HEK293T (cell line): Measurements from ENCODE around the gene NDUFB8.

ENCODE experiments used
- CTCF ChIA-PET: fragments of 350-600 bp; formaldehyde crosslinking; extraction: SDS; loops from one replicate; lab custom pipeline; 2021; ENCODE audit warnings: antibody characterized with exemption, inconsistent platforms; lab: Yijun Ruan, JAX
- POLR2A ChIA-PET: fragments of 350-600 bp; formaldehyde crosslinking; extraction: SDS; loops from one replicate; lab custom pipeline; 2020; ENCODE audit warnings: antibody characterized with exemption, inconsistent platforms; lab: Yijun Ruan, JAX
- DNase-seq: peaks from one replicate; pipeline ENCODE4 v3.0.0; 2012; ENCODE audit warnings: mixed read lengths; ENCODE audit errors: extremely low spot score
- ARNT ChIP-seq: fragments of 450-650 bp; IDR thresholded peaks from 2 replicates; pipeline ENCODE4 v1.6.1; 2017; ENCODE audit warnings: mild to moderate bottlenecking
- BHLHE40 ChIP-seq: fragments of 450-650 bp; IDR thresholded peaks from 2 replicates; pipeline ENCODE4 v1.6.1; 2016; ENCODE audit warnings: mild to moderate bottlenecking, moderate library complexity, borderline replicate concordance
- CTBP1 ChIP-seq: fragments of 450-650 bp; IDR thresholded peaks from 2 replicates; pipeline ENCODE4 v1.6.1; 2016; ENCODE audit warnings: borderline replicate concordance
- ELF4 ChIP-seq: fragments of 450-650 bp; IDR thresholded peaks from 2 replicates; pipeline ENCODE4 v1.6.1; 2017; ENCODE audit warnings: antibody characterized with exemption
- FOXA1 ChIP-seq: fragments of 450-650 bp; IDR thresholded peaks from 2 replicates; pipeline ENCODE4 v1.6.1; 2016; ENCODE audit warnings: mild to moderate bottlenecking
- FOXK2 ChIP-seq: fragments of 450-650 bp; IDR thresholded peaks from 2 replicates; pipeline ENCODE4 v1.6.1; 2016; ENCODE audit warnings: mild to moderate bottlenecking
- FOXM1 ChIP-seq: fragments of 450-650 bp; IDR thresholded peaks from 2 replicates; pipeline ENCODE4 v1.6.1; 2017; ENCODE audit warnings: mild to moderate bottlenecking, borderline replicate concordance
- HDGF ChIP-seq: fragments of 450-650 bp; IDR thresholded peaks from 2 replicates; pipeline ENCODE4 v1.6.1; 2017; ENCODE audit warnings: antibody characterized with exemption, borderline replicate concordance
- L3MBTL2 ChIP-seq: fragments of 450-650 bp; conservative IDR thresholded peaks from 2 replicates; pipeline ENCODE4 v1.6.1; 2016; ENCODE audit warnings: mild to moderate bottlenecking
- LEF1 ChIP-seq: fragments of 450-650 bp; IDR thresholded peaks from 2 replicates; pipeline ENCODE4 v1.6.1; 2017; ENCODE audit warnings: mild to moderate bottlenecking, borderline replicate concordance
- NFRKB ChIP-seq: fragments of 450-650 bp; IDR thresholded peaks from 2 replicates; pipeline ENCODE4 v1.6.1; 2016; ENCODE audit warnings: mild to moderate bottlenecking, moderate library complexity
- PKNOX1 ChIP-seq: fragments of 450-650 bp; IDR thresholded peaks from 2 replicates; pipeline ENCODE4 v1.6.1; 2016
- SP1 ChIP-seq: fragments of 450-650 bp; IDR thresholded peaks from 2 replicates; pipeline ENCODE4 v1.6.1; 2017
- SUZ12 ChIP-seq: fragments of 450-650 bp; IDR thresholded peaks from 2 replicates; pipeline ENCODE4 v1.6.1; 2016; ENCODE audit warnings: mild to moderate bottlenecking
- TARDBP ChIP-seq: fragments of 450-650 bp; IDR thresholded peaks from 2 replicates; pipeline ENCODE4 v1.6.1; 2016
- ZNF384 ChIP-seq: fragments of 450-650 bp; IDR thresholded peaks from 2 replicates; pipeline ENCODE4 v1.6.1; 2016

NDUFB8 gene

GRCh38 chr10:100508266-100508665 is 21.4 kb downstream of the NDUFB8 start:
- no peak for DNase-seq

GRCh38 chr10:100507357-100507732 is 22.3 kb downstream of the NDUFB8 start:
- DNase-seq, result no peak
- TF ChIP-seq CTBP1 (no peak), FOXK2 (no peak), PKNOX1 (no peak), FOXA1 (no peak), LEF1 (no peak), ELF4 (no peak), NFRKB (no peak), FOXM1 (no peak), ARNT (no peak), ZNF384 (no peak), BHLHE40 (no peak), TARDBP (no peak), L3MBTL2 (no peak)
- POLR2A ChIA-PET, result no interaction called here
- CTCF ChIA-PET, result interaction anchor here (0.9 kb wide), 1 partner anchor 184 kb away, joined by 4 read pairs; no protein-coding TSS in a partner anchor

More at GRCh38 chr10:100508266-100508665, 21.4 kb downstream of the NDUFB8 start:
- TF ChIP-seq TARDBP (no peak), PKNOX1 (no peak), L3MBTL2 (no peak), ELF4 (no peak), FOXM1 (no peak)
- POLR2A ChIA-PET, result interaction anchor here (1.0 to 1.5 kb wide), 2 partner anchors 135 to 161 kb away, joined by 3 to 4 read pairs; partner anchors contain the start of gene SCD
- CTCF ChIA-PET, result interaction anchor here (0.5 to 1.8 kb wide), 5 partner anchors 10 to 195 kb away, joined by 3 to 10 read pairs (median 4); partner anchors contain the start of gene SCD

GRCh38 chr10:100506596-100507356 is 22.9 kb downstream of the NDUFB8 start:
- TF ChIP-seq ARNT, result no peak
- TF ChIP-seq SP1, result no peak
- no peak for TF ChIP-seq LEF1
- TF ChIP-seq BHLHE40, result no peak
- no peak for TF ChIP-seq NFRKB
- no peak for TF ChIP-seq FOXM1
- no peak for TF ChIP-seq TARDBP
- no peak for TF ChIP-seq ELF4
- no peak for DNase-seq
- ChIA-PET POLR2A (no interaction called here), CTCF (interaction anchor here (0.5 to 0.6 kb wide), 2 partner anchors 164 to 331 kb away, joined by 3 read pairs; no protein-coding TSS in a partner anchor)

GRCh38 chr10:100505164-100505563 is 24.5 kb downstream of the NDUFB8 start:
- CTCF ChIA-PET, result no interaction called here
- no peak for DNase-seq
- TF ChIP-seq HDGF, result no peak
- POLR2A ChIA-PET, result interaction anchor here (1.2 kb wide), 1 partner anchor 30 kb away, joined by 5 read pairs; the partner anchor contains the start of gene HIF1AN

- no peak for DNase-seq
- no peak for TF ChIP-seq FOXK2
- no peak for TF ChIP-seq ZNF384
- TF ChIP-seq FOXM1, result no peak
- TF ChIP-seq LEF1, result no peak
- no peak for TF ChIP-seq TARDBP
- TF ChIP-seq CTBP1, result no peak
- no peak for TF ChIP-seq HDGF
- no peak for TF ChIP-seq FOXA1
- no peak for TF ChIP-seq L3MBTL2
- TF ChIP-seq BHLHE40, result no peak
- TF ChIP-seq SUZ12, result no peak
- no peak for TF ChIP-seq ARNT
- no peak for TF ChIP-seq NFRKB
- ChIA-PET CTCF (no interaction called here), POLR2A (interaction anchor here (1.2 kb wide), 1 partner anchor 32 kb away, joined by 5 read pairs; the partner anchor contains the start of gene HIF1AN)
Measured at GRCh38 chr10:100504096-100504495, 25.6 kb downstream of the NDUFB8 start.

GRCh38 chr10:100502926-100503494 is 26.7 kb downstream of the NDUFB8 start:
- ChIA-PET POLR2A (no interaction called here), CTCF (interaction anchor here (0.8 kb wide), 1 partner anchor 20 kb away, joined by 4 read pairs; no protein-coding TSS in a partner anchor)
- TF ChIP-seq ELF4 (no peak), FOXA1 (no peak), HDGF (no peak), SP1 (no peak), ZNF384 (no peak), NFRKB (no peak), TARDBP (no peak), FOXK2 (no peak), LEF1 (no peak), PKNOX1 (no peak), BHLHE40 (no peak), FOXM1 (no peak), L3MBTL2 (no peak), SUZ12 (no peak), CTBP1 (no peak), ARNT (no peak)
- no peak for DNase-seq
